ENCODE data around the gene LRRC66.

Gene LRRC66, protein sequence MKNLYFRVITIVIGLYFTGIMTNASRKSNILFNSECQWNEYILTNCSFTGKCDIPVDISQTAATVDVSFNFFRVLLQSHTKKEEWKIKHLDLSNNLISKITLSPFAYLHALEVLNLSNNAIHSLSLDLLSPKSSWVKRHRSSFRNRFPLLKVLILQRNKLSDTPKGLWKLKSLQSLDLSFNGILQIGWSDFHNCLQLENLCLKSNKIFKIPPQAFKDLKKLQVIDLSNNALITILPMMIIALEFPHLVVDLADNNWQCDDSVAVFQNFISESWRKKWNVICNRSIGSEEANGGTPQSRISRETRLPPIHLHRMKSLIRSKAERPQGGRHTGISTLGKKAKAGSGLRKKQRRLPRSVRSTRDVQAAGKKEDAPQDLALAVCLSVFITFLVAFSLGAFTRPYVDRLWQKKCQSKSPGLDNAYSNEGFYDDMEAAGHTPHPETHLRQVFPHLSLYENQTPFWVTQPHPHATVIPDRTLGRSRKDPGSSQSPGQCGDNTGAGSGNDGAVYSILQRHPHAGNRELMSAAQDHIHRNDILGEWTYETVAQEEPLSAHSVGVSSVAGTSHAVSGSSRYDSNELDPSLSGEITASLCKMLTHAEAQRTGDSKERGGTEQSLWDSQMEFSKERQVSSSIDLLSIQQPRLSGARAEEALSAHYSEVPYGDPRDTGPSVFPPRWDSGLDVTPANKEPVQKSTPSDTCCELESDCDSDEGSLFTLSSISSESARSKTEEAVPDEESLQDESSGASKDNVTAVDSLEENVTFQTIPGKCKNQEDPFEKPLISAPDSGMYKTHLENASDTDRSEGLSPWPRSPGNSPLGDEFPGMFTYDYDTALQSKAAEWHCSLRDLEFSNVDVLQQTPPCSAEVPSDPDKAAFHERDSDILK

DNA sequence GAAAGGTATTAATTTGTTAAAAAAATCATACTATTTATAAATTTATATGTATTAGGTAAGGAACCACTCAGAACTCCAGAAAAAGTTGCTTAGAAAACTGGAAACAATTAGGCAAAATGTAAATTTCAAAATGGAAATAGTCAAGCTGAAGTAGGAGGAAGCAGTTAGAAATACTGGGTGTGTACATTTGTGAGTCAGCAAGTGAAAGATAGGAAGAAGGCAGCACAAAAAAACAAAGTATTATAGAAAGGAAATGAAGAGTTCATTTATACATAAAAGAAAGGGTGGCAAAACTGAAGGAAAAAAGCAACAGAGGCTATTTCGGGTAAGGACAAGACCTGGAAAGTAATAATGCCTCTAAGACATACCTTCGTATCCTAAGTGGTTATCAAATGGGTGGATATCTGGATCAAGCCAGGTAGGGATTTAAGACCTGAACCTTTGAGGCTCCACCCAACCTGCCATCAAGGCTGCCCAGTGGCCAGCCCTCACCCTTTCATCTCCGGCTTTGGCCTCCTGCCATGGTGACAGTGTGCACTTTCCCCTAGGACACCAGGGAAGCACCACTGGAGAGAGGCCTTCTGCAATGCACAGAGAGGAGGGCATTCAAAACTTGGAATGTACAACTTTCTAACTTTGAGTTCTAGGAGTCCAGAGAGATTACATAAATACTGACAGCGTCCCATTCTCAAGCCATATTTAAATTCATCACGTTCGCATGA is at the start of gene LRRC66:
LRRC66 (minus strand) TSS at position 428 of the 722 bp plus-strand sequence. CDS start 2,750 bp downstream, outside the sequence.
- DNase-seq, result no peak

DNA sequence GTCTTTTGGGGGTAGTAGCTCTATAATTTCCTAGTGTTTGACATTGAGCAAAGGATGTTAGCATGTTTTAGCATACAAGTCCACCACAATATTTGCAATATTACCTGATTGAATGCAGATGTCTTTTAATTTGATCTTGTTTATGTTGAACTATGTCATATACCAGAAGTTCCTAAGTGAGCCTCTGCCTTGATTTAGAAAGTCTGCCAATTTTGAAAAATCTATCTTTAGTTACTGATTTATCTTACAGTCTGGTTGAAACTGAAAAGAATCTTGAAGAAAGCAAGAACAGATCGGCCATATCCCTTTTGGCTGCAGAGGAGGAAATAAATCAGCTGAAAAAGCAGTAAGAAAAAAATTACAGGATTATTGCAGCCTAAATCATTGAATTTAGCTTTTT is 49.4 kb upstream of the LRRC66 start:
- no peak for DNase-seq

DNA sequence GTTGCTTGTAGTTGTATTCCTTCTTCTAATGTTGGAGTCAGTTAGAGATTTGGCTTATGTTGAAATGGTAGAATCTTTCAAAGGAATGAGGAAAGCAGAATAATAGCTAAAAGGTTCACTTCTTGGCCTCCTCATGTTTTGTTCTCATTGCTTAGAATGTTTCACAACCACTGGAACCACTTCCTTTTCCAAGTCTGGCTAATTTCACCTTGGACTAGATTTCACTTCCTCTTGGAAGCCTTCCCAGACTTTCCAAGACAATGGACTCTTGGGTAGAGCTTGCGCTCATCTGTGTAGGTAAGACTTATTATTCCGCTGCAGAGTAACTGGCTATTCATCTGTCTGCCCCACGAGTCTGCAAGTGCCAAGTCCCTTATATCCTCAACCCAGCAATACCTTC is 39.2 kb upstream of the LRRC66 start:
- DNase-seq, result no peak

DNA sequence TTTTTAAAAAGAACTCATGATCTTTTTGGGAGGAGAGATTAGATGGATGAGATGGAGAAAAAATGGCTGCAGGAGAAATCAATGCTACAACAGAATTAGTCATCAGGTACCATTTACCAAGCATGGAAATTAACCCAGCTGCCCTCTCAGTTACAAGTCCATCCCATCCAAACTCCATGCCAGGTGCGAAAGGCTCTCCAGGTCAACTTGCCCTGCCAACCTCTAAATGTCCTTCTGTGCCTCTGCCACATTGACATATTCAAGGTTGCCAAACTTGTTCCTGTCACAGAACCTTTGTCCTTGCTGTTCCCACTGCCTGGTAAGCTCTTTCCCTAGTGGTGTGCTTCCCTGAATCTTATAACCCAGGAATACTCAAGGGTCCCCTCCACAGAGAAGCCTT is 38.1 kb upstream of the LRRC66 start:
- DNase-seq, result no peak

DNA sequence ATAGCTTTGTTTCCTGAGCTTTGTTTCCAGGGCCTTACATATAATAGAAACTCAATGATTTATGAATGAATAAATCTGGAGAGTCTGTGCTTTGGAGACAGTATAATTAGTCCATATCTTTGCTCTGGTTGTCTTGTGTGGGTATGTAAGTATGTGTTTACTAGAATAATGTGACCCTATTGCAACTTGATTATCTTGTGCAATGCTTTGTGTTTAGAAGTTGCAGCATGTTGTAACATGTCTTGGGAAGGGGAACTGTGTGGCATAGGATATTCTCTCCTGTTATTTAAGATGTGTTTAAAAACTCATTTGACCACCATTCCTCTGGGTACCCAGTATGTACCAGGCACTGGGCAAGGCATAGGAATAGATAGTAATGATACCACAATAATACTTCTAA is 37.0 kb upstream of the LRRC66 start:
- DNase-seq, result no peak

DNA sequence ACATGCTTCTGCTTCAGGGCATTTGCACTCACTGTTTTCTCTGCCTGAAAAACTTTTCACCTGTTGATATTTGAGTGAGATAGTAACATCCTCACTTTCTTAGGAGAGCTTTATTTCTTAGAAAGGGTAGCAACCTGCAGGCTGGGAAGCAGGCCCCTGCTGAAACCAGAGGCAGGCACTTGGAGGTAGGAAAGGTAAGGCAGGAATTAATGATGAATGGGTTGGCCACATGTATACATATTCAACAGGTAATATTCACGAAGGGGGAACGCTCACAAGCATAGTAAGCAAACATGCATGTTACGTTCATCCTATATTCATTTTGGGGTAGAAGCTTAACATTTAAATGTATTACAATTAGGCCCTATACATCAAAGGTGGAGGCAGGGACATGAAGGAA is 34.1 kb upstream of the LRRC66 start:
- DNase-seq, result no peak

DNA sequence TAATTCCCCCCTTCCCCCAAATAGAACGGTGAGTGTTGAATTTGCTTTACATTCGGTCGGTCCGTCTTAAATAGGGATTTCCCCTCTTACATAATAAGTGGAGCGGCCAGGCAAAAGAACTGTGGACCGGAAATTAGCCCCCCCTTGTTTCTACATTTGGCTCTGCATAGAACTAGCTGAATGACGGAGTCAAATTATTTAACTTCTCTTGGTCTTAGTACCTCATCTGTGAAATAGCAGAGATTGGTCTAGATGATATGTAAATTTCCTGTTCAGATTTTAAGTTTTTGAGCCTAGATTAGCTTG is 32.3 kb upstream of the LRRC66 start:
- no peak for DNase-seq

DNA sequence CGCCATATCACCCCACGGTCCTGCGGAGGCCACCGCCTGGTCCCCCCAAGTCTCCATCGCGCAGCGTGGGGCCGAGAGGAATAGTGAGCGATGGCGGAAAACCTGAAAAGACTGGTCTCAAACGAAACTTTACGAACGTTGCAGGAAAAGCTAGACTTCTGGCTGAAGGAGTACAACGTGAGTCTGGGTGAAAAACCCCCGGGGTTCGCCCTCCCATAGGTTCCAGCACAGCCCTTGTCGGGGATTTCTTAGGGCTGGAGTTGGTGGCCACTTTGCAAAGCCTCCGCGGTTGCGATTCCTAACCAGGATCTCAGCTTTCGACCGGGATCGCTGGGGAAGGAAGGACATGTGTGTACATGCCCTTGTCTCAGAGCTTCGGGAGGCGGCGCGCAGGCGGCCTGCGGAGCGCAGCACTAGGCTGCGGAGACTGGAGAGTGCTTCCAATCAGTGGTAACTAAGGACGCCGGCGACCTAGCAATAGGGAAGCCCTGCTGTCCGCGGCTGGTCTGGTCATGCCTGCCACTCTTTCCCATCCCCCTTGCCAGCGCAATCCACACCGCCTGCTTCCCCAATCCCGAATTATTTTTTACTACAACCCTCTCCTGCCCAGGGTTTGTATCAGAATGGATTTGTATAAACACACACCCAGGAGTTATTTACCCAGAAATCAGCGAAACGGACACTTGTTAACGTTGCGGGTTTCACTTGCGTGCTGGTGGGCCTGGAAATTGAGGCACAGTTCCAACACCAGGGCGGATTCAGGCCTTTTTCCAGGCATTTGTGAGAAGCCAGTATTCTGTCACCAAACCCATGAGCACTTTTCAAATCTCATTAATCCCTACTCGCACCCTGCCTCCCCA is 31.7 kb upstream of the LRRC66 start:
- no peak for DNase-seq

DNA sequence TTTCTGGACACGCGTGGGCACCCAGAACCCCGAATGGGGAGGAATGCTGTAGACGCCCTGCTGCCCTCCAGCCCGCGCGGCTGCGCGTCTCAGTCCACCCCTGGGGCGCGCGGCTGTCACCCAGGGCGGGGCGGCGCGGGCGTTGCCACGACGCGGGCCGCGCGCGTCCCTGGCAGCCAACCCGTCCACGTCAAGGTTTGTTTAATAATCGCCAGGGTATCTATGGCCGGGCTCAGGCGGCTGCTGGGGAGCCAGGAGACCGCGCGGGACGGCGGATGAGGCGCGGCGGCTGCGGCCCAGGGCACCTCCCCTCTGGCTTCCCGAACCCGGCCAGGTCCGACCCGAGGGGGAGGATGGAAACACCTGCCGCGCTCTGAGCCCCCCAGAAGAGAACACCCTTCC is 31.1 kb upstream of the LRRC66 start, which contains the start of gene SPATA18:
SPATA18 (plus strand) TSS at position 92 of the 402 bp plus-strand sequence. CDS start 401 bp downstream, outside the sequence.
- DNase-seq, result no peak

DNA sequence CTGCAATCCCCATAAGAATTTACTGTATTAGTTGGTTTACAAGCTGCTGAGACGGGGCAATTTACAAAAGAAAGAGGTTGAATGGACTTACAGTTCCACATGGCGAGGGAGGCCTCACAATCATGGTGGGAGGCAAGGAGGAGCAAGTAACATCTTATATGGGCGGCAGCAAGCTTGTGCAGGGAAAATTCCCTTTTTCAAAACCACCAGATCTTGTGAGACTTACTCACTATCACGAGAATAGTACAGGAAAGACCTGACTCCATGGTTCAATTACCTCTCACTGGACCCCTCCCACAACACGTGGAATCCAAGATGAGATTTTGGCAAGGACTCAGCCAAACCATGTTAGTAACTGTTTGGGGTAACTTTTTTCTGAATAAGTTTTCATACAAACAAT is 29.1 kb upstream of the LRRC66 start:
- DNase-seq, result no peak

DNA sequence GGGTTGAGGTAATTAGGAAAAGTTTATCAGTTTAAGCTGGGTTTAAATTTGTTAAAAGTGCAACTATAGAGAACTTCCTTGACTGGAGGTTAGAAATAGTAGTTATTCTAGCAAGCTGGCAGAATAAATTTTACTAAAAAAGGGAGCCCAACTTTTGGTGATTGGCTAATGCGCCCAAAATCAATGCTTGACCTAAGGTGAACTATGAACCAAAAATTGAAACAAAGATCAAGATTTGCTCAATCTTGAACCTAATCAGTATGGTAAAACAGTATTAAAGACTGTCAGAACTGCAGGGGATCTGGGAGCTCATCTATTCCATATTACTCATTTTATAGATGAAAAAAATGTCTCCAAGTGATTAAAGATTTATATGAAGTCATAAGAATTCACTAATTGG is 24.9 kb upstream of the LRRC66 start:
- no peak for DNase-seq

DNA sequence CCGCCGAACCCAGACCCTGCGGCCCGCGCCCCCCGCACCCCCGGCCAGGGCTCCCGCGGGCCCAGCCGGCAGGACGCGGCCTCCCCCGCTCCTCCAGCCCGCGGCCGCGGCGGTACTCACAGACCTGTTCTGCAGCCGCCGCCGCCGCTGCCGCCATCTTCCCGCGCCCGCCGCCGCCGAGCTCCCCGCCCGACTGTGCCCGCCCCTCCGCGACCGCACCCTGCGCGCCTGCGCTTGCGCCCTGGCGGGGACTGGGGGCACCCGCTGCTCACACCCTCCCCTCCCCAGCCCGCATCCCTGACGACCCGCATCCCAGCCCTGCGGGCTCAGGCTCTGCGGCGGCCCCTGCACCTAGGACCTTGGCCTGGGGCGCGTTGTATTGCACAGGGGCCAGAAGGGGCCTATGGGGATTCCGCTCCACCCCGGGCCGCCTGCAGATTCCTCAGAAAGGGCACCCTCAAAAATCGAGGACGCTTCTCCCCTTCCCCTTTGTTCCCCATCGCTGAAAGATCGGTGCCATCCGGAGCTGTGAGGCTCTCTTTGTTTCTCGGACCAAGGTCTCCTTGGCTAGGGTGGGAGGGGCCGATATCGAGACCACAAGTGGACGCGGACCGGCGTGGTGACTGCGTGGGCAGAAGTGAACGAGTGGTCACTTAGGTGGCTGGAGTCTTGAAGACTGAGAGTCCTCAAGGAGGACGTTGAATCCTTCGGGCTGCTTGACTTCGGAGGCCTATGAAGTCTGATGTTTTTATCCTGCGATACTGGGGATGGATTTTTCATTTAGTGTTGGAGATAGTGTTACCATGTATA is 18.1 kb upstream of the LRRC66 start, which contains the start of gene SGCB:
SGCB (minus strand) TSS at position 197 of the 810 bp plus-strand sequence; CDS start at position 157, 40 bp downstream.
- DNase-seq, result no peak

DNA sequence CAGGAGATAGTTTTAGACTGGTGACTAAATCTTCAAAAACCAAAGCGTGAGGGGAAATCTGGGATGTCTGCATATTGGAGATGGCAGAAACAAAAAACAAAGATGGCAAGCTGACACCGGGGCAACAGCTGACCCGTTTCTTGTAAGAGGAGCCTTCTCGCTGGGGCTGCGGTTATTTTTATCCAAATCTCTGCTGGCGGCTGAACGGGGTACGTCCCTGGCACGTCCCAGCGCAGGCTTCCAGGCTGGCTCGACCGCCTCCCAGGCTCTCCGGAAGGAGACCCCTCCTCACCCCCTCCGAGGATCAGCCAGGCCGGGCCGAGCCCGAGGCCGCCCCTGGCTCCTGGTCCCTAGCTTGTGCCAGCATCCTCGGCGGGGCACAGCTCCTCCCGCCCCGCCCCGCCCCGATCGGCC is 17.5 kb upstream of the LRRC66 start:
- no peak for DNase-seq

DNA sequence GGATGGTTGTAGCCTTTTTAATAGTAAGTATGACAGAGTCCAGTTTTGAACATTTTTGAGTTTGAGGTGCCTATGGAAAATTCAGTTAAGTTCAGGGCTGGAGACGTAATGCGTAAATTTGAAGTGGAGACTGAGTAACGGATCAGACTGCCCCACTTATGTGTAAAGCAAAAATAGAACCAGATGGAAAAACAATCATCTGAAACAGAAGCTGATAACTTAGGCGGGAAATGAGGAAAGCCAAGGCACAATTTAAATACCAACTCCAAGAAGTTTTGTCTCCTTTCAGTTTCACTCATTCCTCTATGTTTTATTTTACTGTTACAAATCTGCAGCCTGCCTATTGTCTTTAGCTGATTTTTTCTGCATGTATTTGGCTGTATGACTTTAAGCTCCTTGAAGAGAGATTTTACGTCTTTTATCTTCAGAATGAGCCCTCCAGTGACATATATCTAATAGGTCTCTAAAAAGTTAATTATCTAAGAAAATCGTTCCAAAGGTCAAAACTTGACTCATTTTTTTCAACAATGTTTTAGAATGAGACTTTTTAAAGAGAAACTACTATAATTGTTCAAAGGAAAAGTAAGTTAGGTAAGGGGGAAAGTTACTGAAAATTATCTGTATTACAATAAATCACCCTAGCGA is 16.8 kb upstream of the LRRC66 start:
- DNase-seq, result no peak

DNA sequence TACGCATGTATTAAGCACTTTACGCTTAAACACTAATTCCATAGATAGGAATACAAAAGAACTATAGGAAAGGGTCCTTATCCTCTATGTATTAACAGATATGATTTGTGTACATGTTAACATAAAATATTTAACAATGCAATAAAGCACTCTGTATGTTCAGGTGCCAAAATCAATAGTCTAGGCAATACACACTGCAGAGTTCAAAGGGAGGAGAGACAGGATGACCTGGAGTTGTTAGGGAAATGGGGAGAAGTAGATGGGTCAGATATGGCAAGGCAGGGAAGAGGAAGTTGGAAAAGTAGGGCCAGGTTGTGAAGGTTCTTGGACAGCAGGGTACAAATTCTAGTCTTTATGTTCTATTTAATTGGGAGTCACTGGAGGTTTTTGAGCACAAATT is 15.0 kb upstream of the LRRC66 start:
- DNase-seq, result no peak

DNA sequence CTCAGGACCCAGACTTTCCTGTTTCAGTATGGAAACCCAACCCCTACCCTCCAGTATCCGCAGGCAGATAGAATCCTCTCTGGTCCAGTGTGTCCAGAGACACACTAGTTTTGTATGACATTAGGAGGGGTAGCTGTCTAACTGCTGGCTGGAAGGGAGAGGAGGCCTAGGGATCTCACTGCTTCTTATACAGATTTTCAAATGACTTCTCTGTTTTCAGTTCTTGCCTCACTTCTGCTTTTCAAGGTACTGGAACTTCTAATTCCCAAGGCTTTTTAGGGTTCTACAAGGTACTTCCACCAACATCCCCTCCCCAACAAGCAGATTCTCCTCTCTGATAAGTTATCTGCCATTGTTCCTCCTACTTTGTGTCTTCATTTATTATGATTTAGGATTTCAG is 11.8 kb upstream of the LRRC66 start:
- no peak for DNase-seq

DNA sequence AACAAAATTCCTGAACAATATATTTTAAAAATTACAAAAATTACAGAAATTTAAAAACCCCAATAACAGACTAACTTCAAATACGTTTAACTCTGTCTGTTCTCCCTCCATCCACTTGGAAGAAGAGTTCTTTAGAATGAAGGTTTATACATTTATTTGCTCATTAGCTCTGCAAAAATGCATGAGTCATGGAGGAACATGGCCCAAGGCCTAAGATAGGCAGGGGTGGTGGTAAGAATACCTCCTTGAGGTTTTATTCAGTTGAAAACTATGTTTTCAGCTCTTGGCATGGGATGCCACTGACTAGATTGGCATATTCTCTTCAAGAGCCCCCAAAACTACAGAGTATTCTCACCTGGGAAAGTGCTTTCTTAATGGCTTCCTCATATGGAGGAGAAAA is 8.8 kb upstream of the LRRC66 start:
- no peak for DNase-seq

DNA sequence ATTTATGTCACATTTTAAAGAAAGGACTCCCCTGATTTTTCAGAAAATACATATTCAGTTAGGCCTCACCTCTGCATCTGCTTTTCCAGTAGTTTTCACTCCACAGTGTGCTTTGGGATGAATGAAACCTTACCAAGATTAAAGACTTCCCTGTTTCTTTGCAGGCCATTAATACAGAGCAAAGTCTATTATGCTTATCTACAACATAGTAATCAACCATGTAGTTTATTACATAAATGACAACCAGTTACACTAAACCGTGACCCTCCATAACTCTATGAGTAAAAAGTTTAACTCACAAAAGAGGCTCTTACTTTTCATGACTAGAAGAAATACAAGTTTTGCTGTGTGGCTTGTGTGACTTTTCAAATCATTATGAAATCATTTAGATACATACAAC is 2.3 kb downstream of the LRRC66 start:
- DNase-seq, result no peak

DNA sequence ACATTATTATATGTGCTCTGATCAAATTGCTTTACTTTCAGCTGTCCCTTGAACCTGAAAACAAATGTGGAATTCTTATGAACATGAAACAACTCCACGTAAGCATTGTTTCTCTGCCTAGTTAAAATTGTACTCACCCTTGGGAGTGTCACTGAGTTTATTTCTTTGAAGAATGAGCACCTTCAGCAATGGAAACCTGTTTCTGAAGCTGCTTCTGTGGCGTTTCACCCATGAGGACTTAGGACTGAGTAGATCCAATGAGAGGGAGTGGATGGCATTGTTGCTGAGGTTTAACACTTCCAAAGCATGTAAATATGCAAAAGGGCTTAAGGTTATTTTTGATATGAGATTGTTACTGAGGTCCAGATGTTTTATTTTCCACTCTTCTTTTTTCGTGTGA is 3.2 kb downstream of the LRRC66 start:
- no peak for DNase-seq

DNA sequence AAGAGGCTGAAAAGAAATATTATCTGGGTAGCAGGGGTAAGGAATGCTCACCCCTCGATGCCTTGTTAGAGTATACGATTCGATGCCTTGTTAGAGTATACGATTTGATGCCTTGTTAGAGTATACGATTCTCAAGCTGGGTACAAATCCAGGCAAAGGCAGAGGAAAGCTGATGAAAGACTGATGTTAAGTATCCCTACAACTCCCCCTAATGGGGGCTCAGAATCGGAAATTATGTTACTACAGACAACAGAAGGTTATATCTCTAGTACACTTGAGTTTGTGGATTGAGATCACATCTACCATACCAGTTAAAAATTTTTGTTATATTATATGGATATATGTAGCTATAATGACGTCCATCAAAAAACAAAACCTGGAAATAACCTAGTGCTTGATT is 4.8 kb downstream of the LRRC66 start:
- DNase-seq, result peak; percentile 50

DNA sequence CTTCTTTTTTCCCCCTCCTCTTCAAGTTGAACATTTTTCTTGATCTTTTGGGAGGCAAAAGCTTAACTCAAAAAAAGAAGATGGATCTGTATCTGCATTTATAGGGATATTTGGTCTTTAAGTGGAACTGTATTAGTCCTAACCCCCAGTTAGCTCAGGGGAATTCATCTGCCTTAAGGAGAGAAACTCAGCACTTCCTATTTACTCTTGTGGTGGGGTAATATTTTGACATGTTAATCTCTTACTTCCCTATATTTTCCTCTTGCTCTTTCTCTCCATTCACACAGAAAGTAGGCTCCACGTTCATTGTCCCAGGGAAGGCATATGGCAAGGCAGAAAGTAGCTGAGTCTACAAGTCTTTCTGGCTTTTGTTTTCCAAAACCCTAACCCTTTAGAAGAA is 5.3 kb downstream of the LRRC66 start:
- DNase-seq, result peak; percentile 44
